Stimulated activated memory B cell treated with anti-CD40 and anti-IgM and Interleukin-4, amounts not matched to agents 10 μg/mL and 1 μg/mL and 100 μg/mL, for 72 hours (primary cell): ENCODE measurements around the gene TNFRSF8.
A peak's percentile ranks its signal among the peaks of the same experiment; 100 is the strongest.

Experiments
- ATAC-seq: fragments of 150-1000 bp; cut with Tn5 transposase; 2 replicates; pipeline ENCODE4 v1.10.0; 2021
- H3K27ac Mint-ChIP-seq: one replicate; pipeline ENCODE4 v1.8.0; 2022; ENCODE audit warnings: mild to moderate bottlenecking, mixed read lengths
- H3K27me3 Mint-ChIP-seq: one replicate; pipeline ENCODE4 v1.8.0; 2022; ENCODE audit warnings: mixed read lengths
- H3K36me3 Mint-ChIP-seq: one replicate; pipeline ENCODE4 v1.8.0; 2022; ENCODE audit warnings: mixed read lengths
- H3K4me1 Mint-ChIP-seq: one replicate; pipeline ENCODE4 v1.8.0; 2022; ENCODE audit warnings: mixed read lengths
- H3K4me3 Mint-ChIP-seq: one replicate; pipeline ENCODE4 v1.8.0; 2022; ENCODE audit warnings: mild to moderate bottlenecking, moderate library complexity, mixed read lengths
- H3K9me3 Mint-ChIP-seq: one replicate; pipeline ENCODE4 v1.8.0; 2022; ENCODE audit warnings: mixed read lengths

The TNFRSF8 gene

GRCh38 chr1:12127206-12127810, 64.2 kb downstream of the TNFRSF8 start:
- Mint-ChIP-seq H3K36me3 (peaks cover 10% of the 10 kb centered on the region), H3K4me1 (peaks cover 44% of the 10 kb centered on the region), H3K27ac (peak overlapping the region; percentile 95), H3K4me3 (peak overlapping the region; percentile 22), H3K27me3 (no peaks in the 10 kb centered on the region), H3K9me3 (no peaks in the 10 kb centered on the region)
- ATAC-seq: peak; percentile 88

GRCh38 chr1:12128120-12128519, 65.0 kb downstream of the TNFRSF8 start:
- Mint-ChIP-seq H3K4me1 (peaks cover 51% of the 10 kb centered on the region), H3K9me3 (no peaks in the 10 kb centered on the region), H3K27ac (peak overlapping the region; percentile 95), H3K36me3 (peaks cover 10% of the 10 kb centered on the region), H3K4me3 (no peak overlapping the region), H3K27me3 (no peaks in the 10 kb centered on the region)
- ATAC-seq: no peak

- H3K9me3 Mint-ChIP-seq: no peaks in the 10 kb centered on the region
- H3K27me3 Mint-ChIP-seq: no peaks in the 10 kb centered on the region
- H3K36me3 Mint-ChIP-seq: peaks cover 10% of the 10 kb centered on the region
- ATAC-seq: no peak
- H3K4me1 Mint-ChIP-seq: peaks cover 52% of the 10 kb centered on the region
- H3K27ac Mint-ChIP-seq: peak overlapping the region; percentile 95
- H3K4me3 Mint-ChIP-seq: no peak overlapping the region
Observed at GRCh38 chr1:12129624-12130023, 66.5 kb downstream of the TNFRSF8 start.

GRCh38 chr1:12130466-12131130, 67.5 kb downstream of the TNFRSF8 start:
- Mint-ChIP-seq H3K27me3 (no peaks in the 10 kb centered on the region), H3K4me3 (no peak overlapping the region), H3K36me3 (peaks cover 10% of the 10 kb centered on the region), H3K4me1 (peaks cover 43% of the 10 kb centered on the region), H3K9me3 (no peaks in the 10 kb centered on the region), H3K27ac (peak overlapping the region; percentile 95)
- ATAC-seq: no peak

GRCh38 chr1:12132078-12132477, 69.0 kb downstream of the TNFRSF8 start:
- peak overlapping the region; percentile 83 for H3K27ac Mint-ChIP-seq
- no peak overlapping the region for H3K4me3 Mint-ChIP-seq
- no peaks in the 10 kb centered on the region for H3K9me3 Mint-ChIP-seq

GRCh38 chr1:12134716-12135115, 71.6 kb downstream of the TNFRSF8 start:
- Mint-ChIP-seq H3K4me3 (no peak overlapping the region), H3K27ac (peak overlapping the region; percentile 46), H3K4me1 (peaks cover 30% of the 10 kb centered on the region), H3K9me3 (no peaks in the 10 kb centered on the region), H3K36me3 (peaks cover 9% of the 10 kb centered on the region), H3K27me3 (no peaks in the 10 kb centered on the region)
- no peak for ATAC-seq

More at GRCh38 chr1:12132078-12132477, 69.0 kb downstream of the TNFRSF8 start:
- Mint-ChIP-seq H3K36me3 (peaks cover 9% of the 10 kb centered on the region), H3K27me3 (no peaks in the 10 kb centered on the region), H3K4me1 (peaks cover 28% of the 10 kb centered on the region)
- no peak for ATAC-seq

- no peak for ATAC-seq
- Mint-ChIP-seq H3K27me3 (no peaks in the 10 kb centered on the region), H3K36me3 (peaks cover 6% of the 10 kb centered on the region), H3K9me3 (no peaks in the 10 kb centered on the region), H3K4me3 (no peak overlapping the region), H3K4me1 (peaks cover 34% of the 10 kb centered on the region), H3K27ac (peak overlapping the region; percentile 76)
Observed at GRCh38 chr1:12135612-12136011, 72.5 kb downstream of the TNFRSF8 start.

- Mint-ChIP-seq H3K27ac (no peak overlapping the region), H3K4me1 (peaks cover 47% of the 10 kb centered on the region), H3K36me3 (peaks cover 5% of the 10 kb centered on the region), H3K27me3 (no peaks in the 10 kb centered on the region), H3K4me3 (no peak overlapping the region), H3K9me3 (no peaks in the 10 kb centered on the region)
- ATAC-seq: no peak
Observed at GRCh38 chr1:12136916-12137610, 74.0 kb downstream of the TNFRSF8 start.

GRCh38 chr1:12138196-12139168, 75.4 kb downstream of the TNFRSF8 start:
- peak overlapping the region; percentile 82 for H3K27ac Mint-ChIP-seq

GRCh38 chr1:12140016-12140415, 76.9 kb downstream of the TNFRSF8 start:
- H3K4me3 Mint-ChIP-seq: no peak overlapping the region
- no peaks in the 10 kb centered on the region for H3K27me3 Mint-ChIP-seq
- no peak for ATAC-seq
- H3K27ac Mint-ChIP-seq: peak overlapping the region; percentile 82
- peaks cover 5% of the 10 kb centered on the region for H3K36me3 Mint-ChIP-seq
- H3K4me1 Mint-ChIP-seq: peaks cover 67% of the 10 kb centered on the region
- no peaks in the 10 kb centered on the region for H3K9me3 Mint-ChIP-seq

More at GRCh38 chr1:12138196-12139168, 75.4 kb downstream of the TNFRSF8 start:
- no peaks in the 10 kb centered on the region for H3K27me3 Mint-ChIP-seq
- H3K4me1 Mint-ChIP-seq: peaks cover 52% of the 10 kb centered on the region
- no peaks in the 10 kb centered on the region for H3K9me3 Mint-ChIP-seq
- H3K4me3 Mint-ChIP-seq: no peak overlapping the region
- peaks cover 5% of the 10 kb centered on the region for H3K36me3 Mint-ChIP-seq
- ATAC-seq: no peak

- Mint-ChIP-seq H3K36me3 (peaks cover 5% of the 10 kb centered on the region), H3K27ac (peak overlapping the region; percentile 82), H3K4me3 (no peak overlapping the region), H3K27me3 (no peaks in the 10 kb centered on the region), H3K9me3 (no peaks in the 10 kb centered on the region), H3K4me1 (peaks cover 73% of the 10 kb centered on the region)
- ATAC-seq: no peak
Observed at GRCh38 chr1:12140515-12141162, 77.5 kb downstream of the TNFRSF8 start.

GRCh38 chr1:12141163-12141850, 78.2 kb downstream of the TNFRSF8 start:
- no peak for ATAC-seq
- H3K27ac Mint-ChIP-seq: peak overlapping the region; percentile 82
- no peaks in the 10 kb centered on the region for H3K27me3 Mint-ChIP-seq
- peaks cover 80% of the 10 kb centered on the region for H3K4me1 Mint-ChIP-seq
- peak overlapping the region; percentile 16 for H3K4me3 Mint-ChIP-seq
- no peaks in the 10 kb centered on the region for H3K9me3 Mint-ChIP-seq
- peaks cover 5% of the 10 kb centered on the region for H3K36me3 Mint-ChIP-seq

- peak overlapping the region; percentile 82 for H3K27ac Mint-ChIP-seq
- no peak for ATAC-seq
- H3K4me3 Mint-ChIP-seq: no peak overlapping the region
- no peaks in the 10 kb centered on the region for H3K9me3 Mint-ChIP-seq
- H3K4me1 Mint-ChIP-seq: peaks cover 90% of the 10 kb centered on the region
- H3K27me3 Mint-ChIP-seq: no peaks in the 10 kb centered on the region
- H3K36me3 Mint-ChIP-seq: peaks cover 5% of the 10 kb centered on the region
Observed at GRCh38 chr1:12142141-12142823, 79.2 kb downstream of the TNFRSF8 start.
